Heart left ventricle (tissue), 13 donors: Measurements from ENCODE around the gene ZNF789.

Experiments used
- CTCF ChIP-seq, 12 donors: fragments of 200-600 bp; sonication (generic) in 4 of 12; IDR thresholded peaks; one replicate each; pipeline versions ENCODE4 v1.5.0 to v1.8.0; 2018 to 2022; ENCODE audit warnings: antibody characterized with exemption in 12 of 12, mild to moderate bottlenecking in 5 of 12
- POLR2A ChIP-seq, 2 donors: fragments of 450-650 bp; IDR thresholded peaks; one replicate each; pipeline ENCODE4 v1.6.1; 2017; ENCODE audit warnings: antibody characterized with exemption in 2 of 2, mild to moderate bottlenecking in 2 of 2, moderate library complexity in 2 of 2
- donor health status: ischemic (EF 13 %, LVEDD 7.1; RV severe dilation, severe dysfunction).
- donor health status: DM: no; HTN: yes; CAD: no.
- donor health status: DM: no; HTN: no; CAD: no.
- donor health status: ischemic (EF 25% LVEDD 6.9; RV normal size, moderate dysfunction).
- donor health status: ischemic (EF 25% LVEDD 5.7; RV mildly dilated, moderate dysfunction).
- donor health status: ischemic (EF 35%, LVEDD 5.7; RV mildly dilated, moderate dysfunction).
- donor health status: nonischemic (EF 11% LVEDD 7.7; RV severe dilation, severe dysfunction).
- donor health status: DM: yes; HTN: yes; CAD: no.
- donor health status: PGD.
- donor health status: ischemic (EF 29% LVEDD 5.4; RV normal size, mild dysfunction).
- donor health status: nonischemic (EF 23%, LVEDD 6.1; RV moderate dilation, normal function).

GRCh38 chr7:99473315-99473596, 566 bp downstream of the ZNF789 start:
- TF ChIP-seq CTCF (IDR thresholded peaks at IDR 0.05) (no peak), POLR2A (IDR thresholded peaks at IDR 0.05) (no peak)
